ENCODE measurements around the gene TSC2. TPM values are rescaled to one million over a fixed set of nuclear protein-coding genes. Genes with fewer than 3 reads are reported as not detected.

Gene TSC2
- total RNA-seq, 1 donor from 2014 or later = 242 TPM

GRCh38 chr16:2015117-2015946 lies 32.5 kb upstream of the TSC2 start:
- no peaks in the 10 kb centered on the region for H3K36me3 Mint-ChIP-seq
- peaks cover 23% of the 10 kb centered on the region for H3K27me3 Mint-ChIP-seq (ENCODE audit: low read depth)
- no peak overlapping the region for H3K4me3 Mint-ChIP-seq
- no peak for DNase-seq (ENCODE audit: low spot score in 2 of 2, unreplicated experiment in 2 of 2)
- peaks cover 2% of the 10 kb centered on the region for H3K4me1 Mint-ChIP-seq
- H3K27ac Mint-ChIP-seq = no peak overlapping the region
- TF ChIP-seq, protein P1, sequence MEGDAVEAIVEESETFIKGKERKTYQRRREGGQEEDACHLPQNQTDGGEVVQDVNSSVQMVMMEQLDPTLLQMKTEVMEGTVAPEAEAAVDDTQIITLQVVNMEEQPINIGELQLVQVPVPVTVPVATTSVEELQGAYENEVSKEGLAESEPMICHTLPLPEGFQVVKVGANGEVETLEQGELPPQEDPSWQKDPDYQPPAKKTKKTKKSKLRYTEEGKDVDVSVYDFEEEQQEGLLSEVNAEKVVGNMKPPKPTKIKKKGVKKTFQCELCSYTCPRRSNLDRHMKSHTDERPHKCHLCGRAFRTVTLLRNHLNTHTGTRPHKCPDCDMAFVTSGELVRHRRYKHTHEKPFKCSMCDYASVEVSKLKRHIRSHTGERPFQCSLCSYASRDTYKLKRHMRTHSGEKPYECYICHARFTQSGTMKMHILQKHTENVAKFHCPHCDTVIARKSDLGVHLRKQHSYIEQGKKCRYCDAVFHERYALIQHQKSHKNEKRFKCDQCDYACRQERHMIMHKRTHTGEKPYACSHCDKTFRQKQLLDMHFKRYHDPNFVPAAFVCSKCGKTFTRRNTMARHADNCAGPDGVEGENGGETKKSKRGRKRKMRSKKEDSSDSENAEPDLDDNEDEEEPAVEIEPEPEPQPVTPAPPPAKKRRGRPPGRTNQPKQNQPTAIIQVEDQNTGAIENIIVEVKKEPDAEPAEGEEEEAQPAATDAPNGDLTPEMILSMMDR (IDR thresholded peaks at IDR 0.05; ENCODE audit: unreplicated experiment) = no peak
- H3K9me3 Mint-ChIP-seq = no peaks in the 10 kb centered on the region

DNA sequence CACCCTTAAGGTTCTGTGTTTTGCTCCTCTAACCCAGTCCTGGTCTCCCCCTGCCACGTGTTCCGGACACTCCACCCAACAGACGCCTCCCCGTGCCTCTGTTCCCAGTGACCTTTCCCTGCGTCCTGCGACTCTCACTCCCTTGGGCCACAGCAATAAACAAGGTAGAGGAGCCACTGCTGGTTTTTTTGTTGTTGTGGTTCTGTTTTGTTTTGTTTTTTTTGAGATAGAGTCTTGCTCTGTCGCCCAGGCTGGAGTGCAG lies 31.9 kb upstream of the TSC2 start:
- Mint-ChIP-seq H3K4me1 (peaks cover 4% of the 10 kb centered on the region), H3K27ac (no peak overlapping the region), H3K27me3 (ENCODE audit: low read depth) (peaks cover 28% of the 10 kb centered on the region), H3K4me3 (no peak overlapping the region), H3K36me3 (no peaks in the 10 kb centered on the region), H3K9me3 (no peaks in the 10 kb centered on the region)
- TF ChIP-seq, protein P1 (IDR thresholded peaks at IDR 0.05; ENCODE audit: unreplicated experiment) = no peak
- DNase-seq (ENCODE audit: low spot score in 2 of 2, unreplicated experiment in 2 of 2) = no peak

GRCh38 chr16:2016407-2016922 lies 31.3 kb upstream of the TSC2 start:
- Mint-ChIP-seq H3K9me3 (no peaks in the 10 kb centered on the region), H3K4me3 (no peak overlapping the region), H3K27me3 (ENCODE audit: low read depth) (peaks cover 34% of the 10 kb centered on the region), H3K36me3 (no peaks in the 10 kb centered on the region), H3K27ac (no peak overlapping the region), H3K4me1 (peaks cover 4% of the 10 kb centered on the region)
- no peak for DNase-seq (ENCODE audit: low spot score in 2 of 2, unreplicated experiment in 2 of 2)
- TF ChIP-seq, protein P1 (IDR thresholded peaks at IDR 0.05; ENCODE audit: unreplicated experiment) = peak; percentile 22

DNA sequence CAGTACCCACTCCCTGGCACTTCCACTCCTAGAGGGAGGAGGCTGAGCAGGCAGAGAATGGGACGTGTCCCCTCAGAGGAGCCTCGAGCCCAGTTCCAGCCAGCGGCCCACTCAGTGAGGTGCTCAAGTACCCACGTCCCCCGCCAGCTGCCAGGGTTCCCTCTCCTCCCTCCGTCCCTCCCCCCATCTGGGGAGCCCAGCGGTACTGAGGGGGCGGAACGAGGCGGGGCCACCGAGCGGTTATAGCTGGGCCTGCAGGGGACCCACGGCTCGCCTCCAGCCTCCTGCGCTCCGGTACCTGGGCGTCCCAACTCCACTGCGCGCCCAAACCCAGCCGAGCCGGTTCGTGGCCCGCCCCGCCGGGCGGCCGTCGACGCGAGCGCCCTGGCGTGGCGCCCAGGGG lies 28.3 kb upstream of the TSC2 start, which contains the start of gene NPW:
Gene NPW (plus strand): TSS at position 268 of the 403 bp plus-strand sequence.
- H3K27me3 Mint-ChIP-seq (ENCODE audit: low read depth) = peaks cover 47% of the 10 kb centered on the region
- H3K4me3 Mint-ChIP-seq = peak within 1 kb of the TSS; percentile 65
- H3K36me3 Mint-ChIP-seq = no peaks in the 10 kb centered on the region
- H3K4me1 Mint-ChIP-seq = peaks cover 19% of the 10 kb centered on the region
- TF ChIP-seq, protein P1 (IDR thresholded peaks at IDR 0.05; ENCODE audit: unreplicated experiment) = no peak
- DNase-seq (ENCODE audit: low spot score in 2 of 2, unreplicated experiment in 2 of 2) = no peak
- H3K27ac Mint-ChIP-seq = no peak within 1 kb of the TSS
- no peaks in the 10 kb centered on the region for H3K9me3 Mint-ChIP-seq

GRCh38 chr16:2019921-2020831 lies 27.6 kb upstream of the TSC2 start:
- Mint-ChIP-seq H3K27ac (no peak overlapping the region), H3K4me3 (peak overlapping the region; percentile 65), H3K27me3 (ENCODE audit: low read depth) (peaks cover 47% of the 10 kb centered on the region), H3K36me3 (no peaks in the 10 kb centered on the region), H3K4me1 (peaks cover 19% of the 10 kb centered on the region), H3K9me3 (no peaks in the 10 kb centered on the region)
- TF ChIP-seq, protein P1 (IDR thresholded peaks at IDR 0.05; ENCODE audit: unreplicated experiment) = no peak
- DNase-seq (ENCODE audit: low spot score in 2 of 2, unreplicated experiment in 2 of 2) = no peak
